Mammary epithelial cell (primary cell): ENCODE data around the gene NCAPH2.

ENCODE experiments used
- CTCF ChIP-seq, 2 donors: IDR thresholded peaks in 1 of 2; conservative IDR thresholded peaks in 1 of 2; 2 replicates each; pipeline ENCODE4 v1.5.1; 2011 to 2012; ENCODE audit warnings: inconsistent platforms in 2 of 2, low read length in 2 of 2, mild to moderate bottlenecking in 2 of 2, control low read depth in 1 of 2, low read depth in 1 of 2; ENCODE audit not compliant: insufficient read depth in 1 of 2; ENCODE audit errors: extremely low read depth in 1 of 2
- EZH2 ChIP-seq: IDR thresholded peaks from 2 replicates; pipeline ENCODE4 v1.6.1; 2012; ENCODE audit warnings: low read length, inconsistent platforms, borderline replicate concordance

- TF ChIP-seq CTCF (conservative IDR thresholded peaks at IDR 0.05 in 1 of 2, IDR thresholded peaks at IDR 0.05 in 1 of 2; ENCODE audit: extremely low read depth in 1 of 2, insufficient read depth in 1 of 2, low read depth in 1 of 2, low read length in 2 of 2) (no peak), EZH2 (no peak)
Observed at GRCh38 chr22:50467341-50467740, 40.7 kb upstream of the NCAPH2 start.
